IMR-90 (cell line): Measurements from ENCODE around the gene CDRT4.

ENCODE experiments used
- FOS ChIP-seq: fragments of 150-350 bp; IDR thresholded peaks from 2 replicates; pipeline ENCODE4 v1.6.1; 2016; ENCODE audit warnings: low read depth, low read length
- MXI1 ChIP-seq: IDR thresholded peaks from 2 replicates; pipeline ENCODE4 v1.6.1; 2012; ENCODE audit warnings: low read depth, mild to moderate bottlenecking, low read length, moderate library complexity, borderline replicate concordance
- POLR2A ChIP-seq: IDR thresholded peaks from 2 replicates; pipeline ENCODE4 v1.6.1; 2012; ENCODE audit warnings: mild to moderate bottlenecking, low read depth, low read length
- RAD21 ChIP-seq: IDR thresholded peaks from 2 replicates; pipeline ENCODE4 v1.6.1; 2012; ENCODE audit warnings: low read length, improper control_type of control experiment
- TF ChIP-seq, protein P1 (sequence below): conservative IDR thresholded peaks from 2 replicates; pipeline ENCODE4 v1.5.1; 2012; ENCODE audit warnings: mild to moderate bottlenecking, low read depth, low read length, improper control_type of control experiment

DNA sequence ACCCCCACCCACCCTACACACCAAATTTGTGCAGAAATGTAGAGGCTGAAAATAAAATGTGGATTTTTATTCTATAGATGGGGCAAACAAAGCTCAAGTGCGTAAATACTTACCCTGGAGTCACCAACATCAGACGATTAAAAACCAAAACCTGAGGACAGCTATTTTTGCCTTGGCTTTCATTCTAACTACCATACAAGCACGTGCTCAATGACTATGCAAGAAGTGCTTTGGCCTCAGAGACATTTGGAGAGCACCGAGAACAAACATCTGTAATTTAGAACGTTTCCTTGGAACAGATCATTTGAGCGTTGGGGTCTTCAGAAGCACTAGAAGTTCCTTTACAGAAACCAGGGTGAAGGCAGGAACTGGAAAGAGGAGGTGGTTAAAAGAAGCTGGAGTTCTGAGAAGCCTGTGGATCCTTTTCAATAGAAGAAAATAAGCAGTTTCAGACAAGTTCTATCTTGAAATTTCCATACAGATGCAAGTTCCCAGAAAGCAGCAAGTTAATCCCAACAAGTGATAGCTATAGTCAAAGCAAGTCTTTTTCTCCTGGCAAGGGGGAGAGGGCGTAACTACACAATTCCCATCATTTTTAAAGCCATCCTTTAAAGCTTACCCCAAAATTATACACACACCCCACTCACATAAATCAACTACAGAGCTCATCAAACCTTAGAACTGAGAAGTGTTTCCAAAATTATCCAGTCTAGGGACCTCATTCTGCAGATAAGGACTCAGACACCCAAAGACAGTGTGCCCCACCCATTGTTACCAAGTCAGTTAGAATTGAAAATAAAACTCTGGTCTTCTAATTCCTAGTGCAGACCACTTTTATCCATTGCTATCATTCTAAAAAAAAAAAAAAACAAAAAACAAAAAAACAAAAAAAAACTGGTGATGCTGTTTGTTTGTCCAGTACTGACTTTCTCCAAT, 29.6 kb upstream of the CDRT4 start:
- TF ChIP-seq FOS (no peak), RAD21 (no peak), POLR2A (no peak), MXI1 (no peak)
- TF ChIP-seq, protein P1, sequence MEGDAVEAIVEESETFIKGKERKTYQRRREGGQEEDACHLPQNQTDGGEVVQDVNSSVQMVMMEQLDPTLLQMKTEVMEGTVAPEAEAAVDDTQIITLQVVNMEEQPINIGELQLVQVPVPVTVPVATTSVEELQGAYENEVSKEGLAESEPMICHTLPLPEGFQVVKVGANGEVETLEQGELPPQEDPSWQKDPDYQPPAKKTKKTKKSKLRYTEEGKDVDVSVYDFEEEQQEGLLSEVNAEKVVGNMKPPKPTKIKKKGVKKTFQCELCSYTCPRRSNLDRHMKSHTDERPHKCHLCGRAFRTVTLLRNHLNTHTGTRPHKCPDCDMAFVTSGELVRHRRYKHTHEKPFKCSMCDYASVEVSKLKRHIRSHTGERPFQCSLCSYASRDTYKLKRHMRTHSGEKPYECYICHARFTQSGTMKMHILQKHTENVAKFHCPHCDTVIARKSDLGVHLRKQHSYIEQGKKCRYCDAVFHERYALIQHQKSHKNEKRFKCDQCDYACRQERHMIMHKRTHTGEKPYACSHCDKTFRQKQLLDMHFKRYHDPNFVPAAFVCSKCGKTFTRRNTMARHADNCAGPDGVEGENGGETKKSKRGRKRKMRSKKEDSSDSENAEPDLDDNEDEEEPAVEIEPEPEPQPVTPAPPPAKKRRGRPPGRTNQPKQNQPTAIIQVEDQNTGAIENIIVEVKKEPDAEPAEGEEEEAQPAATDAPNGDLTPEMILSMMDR, result no peak
